HG02970 (cell line): ENCODE measurements around the gene ARID3B.
"Not testable (repeated sequence)": the region's sequence is repeated elsewhere in the genome, so short reads cannot be mapped to it uniquely, and the experiment has no call there.

ENCODE experiments used
- ATAC-seq: cut with Tn5 transposase; IDR thresholded peaks from one replicate; pipeline ENCODE4 v1.9.1; 2021; ENCODE audit warnings: mild to moderate bottlenecking, moderate library complexity, moderate number of reproducible peaks; ENCODE audit not compliant: unreplicated experiment, low FRiP score

The ARID3B gene

DNA sequence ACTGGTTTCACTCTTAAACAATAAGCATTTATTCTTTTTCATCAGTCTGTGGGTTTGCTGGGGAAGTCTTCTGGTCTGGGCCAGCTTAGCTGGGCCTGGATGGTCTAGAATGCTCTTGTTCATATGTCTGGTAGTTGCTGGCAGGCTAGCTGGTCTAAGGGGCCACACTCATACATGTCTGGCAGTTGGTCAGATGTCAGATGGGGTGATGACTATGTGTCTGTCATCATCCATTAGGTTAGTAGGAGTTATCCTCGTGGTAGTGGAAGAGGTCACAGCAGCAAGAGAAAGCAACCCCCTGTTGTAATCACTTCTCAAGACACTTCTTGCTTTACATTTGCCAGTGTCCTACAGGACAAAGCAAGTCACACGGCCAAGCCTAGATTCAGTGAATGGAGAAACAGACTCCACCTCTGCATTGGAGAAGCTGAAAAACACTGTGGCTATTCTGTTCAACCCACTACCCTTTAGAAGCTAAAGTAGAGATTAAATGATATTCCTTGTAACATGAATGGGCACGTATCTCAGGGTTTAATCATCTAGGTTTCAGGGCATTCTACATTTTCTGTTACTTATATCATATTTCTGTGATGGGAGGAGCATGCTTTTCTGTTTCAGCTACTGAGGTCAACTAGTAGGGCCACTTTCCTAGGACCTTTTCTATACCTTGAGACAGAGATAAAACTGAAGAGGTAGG lies 5.5 kb upstream of the ARID3B start:
- no peak for ATAC-seq

DNA sequence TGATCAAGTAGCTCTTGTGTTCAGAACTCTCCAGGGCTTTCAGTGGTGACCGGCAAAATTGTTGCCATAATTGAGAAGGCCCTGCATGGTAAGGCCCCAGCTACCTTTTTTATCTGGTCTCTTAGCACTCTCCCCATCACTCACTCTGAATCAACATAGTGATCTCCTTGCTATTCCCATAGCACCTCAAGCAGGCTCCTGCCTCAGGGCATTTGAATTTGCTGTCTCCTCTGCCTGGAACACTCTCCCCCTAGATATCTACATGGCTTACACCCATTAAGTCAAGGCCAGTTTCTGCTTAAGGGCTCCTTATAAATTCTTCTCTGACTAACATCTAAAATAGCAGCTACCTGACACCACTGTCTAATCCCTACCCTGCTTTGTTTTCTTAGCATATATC lies 3.3 kb upstream of the ARID3B start:
- ATAC-seq: no peak

DNA sequence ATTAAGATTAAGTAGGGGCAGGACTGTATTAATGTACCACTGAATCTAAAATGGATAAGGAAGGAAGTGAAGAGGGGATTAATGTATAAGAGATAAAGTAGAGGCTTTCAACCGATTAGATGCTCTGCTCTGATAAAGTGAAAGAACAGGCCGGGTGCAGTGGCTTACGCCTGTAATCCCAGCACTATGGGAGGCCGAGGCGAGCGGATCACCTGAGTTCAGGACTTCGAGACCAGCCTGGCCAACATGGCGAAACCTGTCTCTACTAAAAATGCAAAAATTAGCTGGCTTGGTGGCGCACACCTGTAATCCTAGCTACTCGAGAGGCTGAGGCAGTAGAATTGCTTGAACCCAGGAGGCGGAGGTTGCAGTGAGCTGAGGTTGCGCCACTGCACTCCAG lies 1.5 kb upstream of the ARID3B start:
- not testable (repeated sequence) for ATAC-seq

DNA sequence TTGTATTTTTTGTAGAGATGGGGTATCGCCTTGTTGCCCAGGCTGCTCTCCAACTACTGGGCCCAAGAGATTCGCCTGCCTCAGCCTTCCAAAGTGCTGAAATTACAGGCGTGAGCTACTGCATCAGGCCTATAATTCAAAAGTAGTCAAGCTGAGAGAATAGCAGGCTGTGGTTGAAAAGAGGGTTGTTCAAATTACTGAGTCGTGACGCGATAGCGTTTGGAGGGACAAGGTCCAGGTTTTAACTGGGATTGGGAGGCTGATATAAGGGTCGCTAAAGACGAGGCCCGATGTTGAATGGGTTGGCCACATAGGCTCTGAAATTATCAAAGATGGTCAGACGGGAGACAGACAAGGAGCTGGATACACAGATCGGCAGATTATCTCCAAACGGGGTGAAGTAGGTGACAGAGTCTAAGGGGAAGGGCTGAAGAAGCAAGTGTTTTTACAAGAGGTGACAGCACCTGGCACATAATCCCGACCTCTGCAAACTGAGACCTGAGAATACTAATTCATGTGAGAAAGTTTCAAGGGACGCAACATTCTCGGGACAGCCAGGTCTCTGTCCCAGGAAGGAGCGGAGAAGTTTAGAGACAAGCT lies 759 bp upstream of the ARID3B start:
- ATAC-seq: no peak

DNA sequence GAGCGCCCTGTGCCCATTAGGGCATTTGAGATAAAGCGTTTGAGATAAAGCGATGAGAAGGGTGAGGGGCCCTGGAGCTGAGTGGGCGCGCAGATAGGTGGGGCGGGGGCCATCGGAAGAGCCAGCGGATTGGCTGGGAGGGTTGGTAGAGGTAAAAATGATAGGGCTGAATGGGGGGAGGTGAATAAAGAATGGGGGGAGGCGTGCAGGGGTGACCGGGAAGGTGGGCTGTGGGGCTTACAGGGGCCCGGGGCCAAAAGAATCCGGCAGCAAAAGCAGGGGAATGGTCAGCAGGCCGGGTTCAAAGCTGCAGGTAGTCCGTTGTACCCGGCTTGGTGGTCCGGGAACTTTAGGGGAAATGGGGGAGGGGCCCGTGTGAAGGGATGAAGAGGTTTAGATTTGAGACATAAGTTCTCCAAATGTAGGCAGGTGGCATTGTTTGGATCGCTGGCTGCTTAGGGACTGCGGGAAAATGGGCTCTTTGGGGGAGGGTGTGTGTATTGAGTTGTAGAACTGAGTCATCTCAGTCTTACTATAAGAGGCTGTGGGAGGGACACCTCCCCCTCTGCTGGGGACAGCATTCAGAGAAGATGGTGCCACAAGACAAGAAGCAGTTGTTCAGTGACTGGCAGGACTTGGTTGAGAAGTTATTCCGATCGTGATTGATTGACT lies 610 bp downstream of the ARID3B start:
- ATAC-seq: no peak

DNA sequence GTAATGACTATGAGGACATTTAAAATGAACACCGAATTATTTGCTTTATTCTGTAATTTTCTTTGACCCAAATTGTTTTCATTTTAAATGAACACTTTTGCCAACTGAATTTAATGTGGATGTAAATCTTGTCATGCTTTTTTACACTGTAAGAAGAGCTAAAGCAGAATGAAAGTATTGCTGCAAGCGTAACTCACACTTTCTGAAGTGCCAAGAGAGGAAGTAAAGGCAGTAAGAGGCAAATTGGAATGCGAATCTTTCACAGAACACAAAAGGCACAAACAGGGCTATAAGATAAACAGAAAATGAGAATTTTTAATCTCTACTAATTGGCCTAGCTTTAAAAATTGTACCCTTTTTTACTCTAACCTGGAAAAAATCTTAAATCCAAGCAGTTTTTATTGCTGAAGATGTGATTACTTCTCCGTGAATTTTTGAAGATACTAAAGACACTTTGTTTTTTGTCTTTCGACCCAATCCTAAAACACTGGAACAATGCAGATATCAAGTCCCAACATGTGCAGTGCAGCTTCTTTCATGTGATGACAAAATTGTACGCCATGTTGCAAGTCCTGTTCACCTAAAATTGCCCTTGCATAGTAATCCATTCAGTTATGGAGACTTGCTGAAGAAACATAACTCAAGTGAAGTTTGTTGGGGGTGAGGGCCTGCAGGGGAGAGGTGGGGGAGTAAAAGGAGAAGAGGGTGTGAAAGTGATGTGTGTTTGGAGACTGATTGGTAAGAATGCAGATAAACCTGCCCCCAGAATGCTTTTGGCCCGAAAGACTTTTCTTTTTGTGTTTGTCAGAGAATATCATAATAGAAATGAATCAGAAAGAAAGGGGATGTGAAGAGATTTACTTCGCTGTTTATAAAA lies 1.4 kb downstream of the ARID3B start:
- ATAC-seq: no peak

DNA sequence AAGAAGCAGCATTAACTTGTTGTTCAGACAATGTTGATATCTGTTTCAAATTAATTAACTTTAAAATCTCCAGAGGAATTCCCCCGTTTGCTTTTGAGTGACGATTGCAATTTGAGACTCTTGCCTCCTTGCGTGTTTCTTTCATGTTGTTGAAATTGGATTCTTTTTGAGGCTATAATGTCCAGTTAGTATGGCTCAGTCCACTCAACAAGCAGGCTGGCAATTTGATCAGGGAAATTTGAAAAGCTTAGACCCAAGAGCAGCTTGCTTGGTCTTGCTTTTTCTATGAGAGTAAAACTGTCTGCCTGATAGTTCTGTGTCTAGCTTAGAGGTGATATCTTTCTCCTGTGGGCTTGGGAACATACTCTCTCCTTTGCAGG lies 2.0 kb downstream of the ARID3B start:
- ATAC-seq: no peak

DNA sequence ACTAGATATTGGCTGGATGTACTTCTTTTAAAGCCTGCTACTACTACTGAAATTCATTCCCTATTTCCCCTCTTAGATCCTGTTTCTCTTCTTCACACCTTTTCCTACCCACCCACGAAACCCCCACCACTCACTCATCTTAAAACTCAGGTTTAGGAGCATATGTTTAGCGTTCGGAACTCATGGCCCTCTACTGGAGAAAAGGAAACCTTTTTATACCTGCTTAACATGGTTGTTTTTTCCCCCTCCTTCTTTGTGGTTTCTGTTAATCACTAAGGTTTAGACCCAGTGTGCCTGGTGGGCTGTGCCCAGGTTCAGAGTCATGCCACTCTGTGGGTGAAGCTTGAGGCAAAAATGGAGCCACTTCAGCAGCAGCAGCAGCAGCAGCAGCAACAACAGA lies 2.6 kb downstream of the ARID3B start:
- ATAC-seq: no peak

DNA sequence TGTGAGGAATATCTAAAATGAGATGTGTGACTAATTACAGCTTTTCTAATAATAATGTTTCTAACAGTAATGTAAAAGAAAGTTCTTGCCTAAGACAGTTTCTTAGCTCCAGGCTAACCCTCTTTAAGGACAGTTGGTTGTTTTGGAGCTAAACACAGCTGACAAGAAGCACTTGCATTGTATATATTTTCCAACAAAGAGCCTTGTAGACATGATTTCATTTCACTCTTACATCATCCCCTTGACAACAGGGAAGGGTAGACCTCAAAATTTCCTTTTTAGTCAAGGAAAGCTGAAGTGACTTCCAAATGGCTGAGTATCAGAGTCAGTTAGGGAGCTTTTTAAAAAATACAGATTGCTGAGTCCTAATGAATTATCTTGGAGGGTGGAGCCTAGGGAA lies 4.1 kb downstream of the ARID3B start:
- no peak for ATAC-seq

DNA sequence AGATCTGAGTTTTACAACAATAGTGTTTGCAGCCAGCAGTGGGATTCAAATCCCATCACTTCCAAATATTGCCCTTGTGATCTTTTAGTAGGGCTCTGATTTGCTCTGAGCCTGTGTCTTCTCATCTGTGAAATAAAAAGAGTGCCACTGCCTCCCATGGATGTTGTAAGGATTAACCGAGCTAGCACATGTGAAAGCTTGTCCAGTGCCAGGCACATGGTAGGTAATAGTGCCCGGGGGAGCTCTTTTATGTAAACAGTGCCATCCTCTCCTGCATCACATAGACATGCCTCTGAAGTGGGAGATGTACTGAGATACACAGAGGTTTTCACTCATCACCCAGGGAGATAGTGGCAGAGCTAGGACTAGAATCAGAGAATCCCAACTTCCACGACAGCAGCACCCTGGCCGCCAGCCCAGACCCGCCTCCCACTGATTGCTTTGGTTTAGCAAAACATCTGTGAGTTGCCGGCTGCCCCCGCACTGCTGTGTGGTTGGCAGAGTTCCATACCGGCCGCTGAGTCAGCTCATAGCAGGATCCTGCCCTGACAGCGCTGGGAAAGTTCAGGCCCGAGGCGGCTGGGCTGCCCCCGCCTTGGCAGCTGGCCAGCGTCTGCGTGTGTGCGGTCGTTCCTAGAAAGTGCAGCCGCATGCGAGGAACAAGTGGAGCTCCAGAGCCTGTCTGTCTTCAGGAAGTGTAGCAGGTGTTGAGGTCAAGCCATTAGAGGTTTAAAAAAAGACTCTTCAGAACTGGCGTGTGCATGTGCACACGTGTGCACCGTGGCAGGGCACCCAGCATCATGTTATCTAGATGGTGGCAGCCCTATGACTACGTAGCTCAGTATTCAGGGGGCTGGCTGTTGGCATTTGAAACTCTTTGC lies 5.0 kb downstream of the ARID3B start:
- no peak for ATAC-seq

DNA sequence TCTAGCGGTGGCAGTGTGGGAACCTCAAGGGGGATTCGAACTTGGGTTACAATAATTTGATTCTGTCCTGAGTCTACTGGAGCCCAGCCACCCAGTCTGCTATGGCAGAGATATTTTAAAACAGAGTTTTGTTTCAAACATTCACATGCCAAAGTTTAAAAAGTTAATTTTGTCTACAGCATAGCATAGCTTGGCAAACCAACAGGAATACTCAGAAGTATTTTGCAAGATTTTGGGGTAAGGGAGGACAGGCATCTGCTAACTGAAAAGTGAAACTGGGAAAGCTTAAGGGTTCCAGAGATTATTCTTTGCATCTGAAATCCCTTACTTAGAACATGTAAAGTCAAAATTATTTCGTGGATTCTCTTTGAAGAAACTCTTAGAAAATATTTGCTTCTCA lies 6.6 kb downstream of the ARID3B start:
- ATAC-seq: no peak

DNA sequence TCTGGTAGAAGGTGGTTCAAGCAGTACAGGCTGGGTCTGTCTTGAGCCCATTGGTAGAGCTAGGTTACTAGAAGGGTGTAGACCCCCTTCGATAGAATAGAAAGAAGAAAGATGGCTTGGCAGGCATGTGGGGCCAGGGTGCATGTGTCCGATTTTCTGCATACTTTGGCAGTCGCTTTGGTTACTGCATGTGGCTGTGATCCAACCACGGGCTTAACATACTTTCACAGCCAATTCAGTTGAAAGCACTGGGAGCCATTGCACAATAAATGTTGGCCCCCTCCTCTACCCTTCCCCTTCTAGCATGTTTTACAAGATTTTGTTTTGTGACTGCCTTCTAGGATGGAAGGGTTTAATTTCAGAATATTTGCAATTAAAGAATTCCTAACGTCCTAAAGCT lies 7.2 kb downstream of the ARID3B start:
- ATAC-seq: no peak

DNA sequence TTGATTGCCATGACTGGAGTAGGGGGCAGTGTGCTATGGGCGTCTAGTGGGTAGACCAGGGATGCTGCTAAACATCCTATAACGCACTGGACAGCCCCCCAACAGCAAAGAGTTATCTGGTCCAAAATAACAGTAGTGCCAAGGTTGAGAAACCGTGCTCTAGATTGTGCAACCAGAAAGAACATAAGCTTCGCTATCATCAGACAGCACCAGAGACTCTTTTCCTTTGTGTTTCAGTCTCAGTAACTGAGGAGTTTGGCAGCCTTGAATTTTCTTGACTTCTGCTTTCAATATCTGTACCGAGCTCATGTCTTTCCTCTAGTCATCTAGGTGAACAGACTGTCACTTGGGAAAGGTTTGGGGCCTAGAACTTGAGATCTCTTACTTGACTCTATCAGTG lies 8.8 kb downstream of the ARID3B start:
- no peak for ATAC-seq

DNA sequence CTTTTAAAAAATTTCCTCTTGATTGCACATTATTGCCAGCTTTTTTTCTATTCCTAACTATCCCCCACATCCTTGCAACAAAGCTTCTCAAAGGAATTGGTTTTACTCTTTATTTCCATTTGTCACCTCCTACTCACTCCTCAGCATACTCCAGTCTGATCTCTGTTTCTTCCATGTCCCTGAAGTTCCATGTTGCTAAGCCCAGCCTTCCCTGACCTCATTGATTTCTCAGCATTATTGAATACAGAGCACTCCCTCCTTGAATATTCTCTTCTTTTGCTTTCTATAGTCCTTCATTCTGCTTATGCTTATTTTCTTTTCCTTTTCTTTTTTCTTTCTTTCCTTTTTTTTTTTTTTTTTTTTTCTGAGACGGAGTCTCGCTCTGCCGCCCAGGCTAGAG lies 10.7 kb downstream of the ARID3B start:
- no peak for ATAC-seq

DNA sequence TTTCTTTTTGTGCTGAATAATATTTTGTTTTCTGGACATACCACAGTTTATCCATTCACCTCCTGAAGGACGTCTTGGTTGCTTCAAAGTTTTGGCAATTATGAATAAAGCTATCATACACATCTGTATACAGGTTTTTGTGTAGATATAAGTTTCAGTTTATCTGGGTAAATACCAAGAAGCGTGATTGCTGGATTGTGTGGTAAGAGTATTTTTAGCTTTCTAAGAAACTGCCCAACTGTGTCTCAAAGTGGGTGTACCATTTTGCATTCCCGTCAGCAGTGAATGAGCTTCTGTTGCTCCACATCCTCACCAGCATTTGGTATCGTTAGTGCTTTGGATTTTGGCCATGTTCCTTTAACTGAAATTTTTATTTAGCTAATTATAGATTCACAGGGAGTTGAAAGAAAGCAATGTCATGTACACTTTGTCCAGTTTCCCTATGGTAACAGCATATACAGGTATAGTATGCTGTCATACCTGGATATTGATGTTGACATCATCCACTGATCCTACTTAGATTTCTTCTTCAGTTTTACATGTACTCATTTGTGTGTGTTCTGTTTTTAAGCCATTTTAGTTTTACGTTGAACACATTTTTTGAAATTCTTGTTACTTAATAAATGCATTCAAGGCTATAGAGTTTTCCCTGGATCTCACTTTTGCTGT lies 11.9 kb downstream of the ARID3B start:
- ATAC-seq: no peak

DNA sequence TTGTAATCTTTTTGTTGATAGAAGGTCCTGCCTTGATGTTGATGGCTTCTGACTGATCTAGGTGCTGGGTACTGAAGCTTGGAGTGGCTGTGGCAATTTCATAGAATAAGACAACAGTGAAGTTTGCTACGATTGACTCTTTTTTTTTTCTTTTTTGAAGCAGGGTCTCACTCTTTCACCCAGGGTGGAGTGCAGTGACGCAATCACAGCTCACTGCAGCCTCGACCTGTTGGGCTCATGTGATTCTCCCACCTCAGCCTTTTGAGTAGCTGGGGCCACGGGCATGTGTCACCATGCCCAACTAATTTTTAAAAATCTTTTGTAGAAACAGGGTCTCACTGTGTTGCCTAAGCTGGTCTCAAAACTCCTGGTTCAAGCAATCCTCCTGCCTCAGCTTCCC lies 14.2 kb downstream of the ARID3B start:
- ATAC-seq: no peak

DNA sequence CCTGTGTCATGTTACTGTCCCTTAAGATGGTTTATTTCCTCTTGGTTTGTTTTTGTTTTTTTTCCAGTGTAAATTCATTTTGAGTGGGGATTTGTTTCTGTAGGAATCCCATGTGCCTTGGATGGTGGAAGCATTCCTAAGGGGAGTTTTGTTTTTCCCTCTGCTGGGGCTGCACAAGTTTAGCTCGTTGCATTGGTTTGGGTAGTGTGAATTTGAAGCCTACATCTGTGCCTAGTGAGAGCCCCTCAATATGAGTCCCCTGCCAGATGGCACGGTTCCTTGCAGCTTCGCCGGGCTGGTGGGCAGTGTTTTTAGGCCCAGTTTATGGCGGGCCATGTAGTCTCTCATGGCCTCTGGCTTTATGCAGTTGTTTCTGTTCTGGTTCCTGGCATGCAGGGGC lies 17.7 kb downstream of the ARID3B start:
- ATAC-seq: no peak

DNA sequence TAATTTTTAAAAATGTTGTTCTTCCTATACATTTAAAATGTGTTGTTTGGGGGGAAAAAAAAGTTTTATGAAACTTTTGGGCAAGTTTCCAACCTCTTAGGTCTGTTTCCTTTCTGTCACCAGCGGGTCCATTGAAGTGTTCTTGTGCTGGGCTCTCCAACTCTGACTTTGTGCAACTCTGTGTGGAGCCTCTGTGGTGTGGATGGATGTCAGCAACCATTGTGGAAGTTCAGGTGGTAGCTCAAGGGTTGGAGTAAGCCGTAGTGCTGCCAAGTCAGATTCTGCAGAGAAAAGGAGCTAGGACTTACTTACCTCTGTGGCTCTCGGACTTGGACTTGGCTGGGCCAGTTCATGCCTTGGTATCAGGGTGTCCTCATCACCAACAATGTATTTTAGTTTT lies 22.4 kb downstream of the ARID3B start:
- no peak for ATAC-seq

DNA sequence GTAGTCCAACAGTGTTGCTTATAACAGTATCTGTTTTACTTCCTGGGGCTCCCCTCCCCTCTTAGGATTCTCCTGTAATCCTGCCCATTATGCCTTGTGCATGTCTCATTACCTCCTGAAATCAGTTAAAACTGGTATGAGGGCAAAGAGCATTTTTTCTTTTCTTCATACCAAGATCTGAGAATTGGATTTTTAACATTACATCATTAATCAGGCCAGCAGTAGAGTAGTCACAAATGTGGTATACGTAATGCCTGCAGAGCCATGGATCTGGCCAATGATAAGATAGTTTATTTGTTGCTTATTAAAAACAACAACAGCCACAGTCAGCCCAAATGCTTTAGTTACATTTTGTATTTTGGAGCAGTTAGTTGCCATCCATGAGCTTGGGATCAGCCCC lies 23.2 kb downstream of the ARID3B start:
- ATAC-seq: no peak
